Endometrial microvascular endothelial cells (primary cell): ENCODE data around the gene TTC28. TPM values are rescaled to one million over a fixed set of nuclear protein-coding genes. Genes with fewer than 3 reads are reported as not detected.
"Not testable (repeated sequence)": the region's sequence is repeated elsewhere in the genome, so short reads cannot be mapped to it uniquely, and the experiment has no call there.

Experiments used
- in situ Hi-C: cut with HindIII; loops from 2 replicates; pipeline ENCODE4 v1.10.0; 2017; ENCODE audit warnings: low sequenced_read_pairs, low pct_unique_long_range_greater_than_20kb; ENCODE audit errors: inconsistent ontology term
- total RNA-seq: library from RNA; depleted of rRNA; stranded (reverse); fragments of >200 nt; gene quantifications from one replicate; pipeline ENCODE4 v1.2.3, GENCODE V29; 2015; ENCODE audit errors: inconsistent ontology term

The TTC28 gene
- total RNA-seq, 1 donor from 2014 or later: 8.2 TPM

DNA sequence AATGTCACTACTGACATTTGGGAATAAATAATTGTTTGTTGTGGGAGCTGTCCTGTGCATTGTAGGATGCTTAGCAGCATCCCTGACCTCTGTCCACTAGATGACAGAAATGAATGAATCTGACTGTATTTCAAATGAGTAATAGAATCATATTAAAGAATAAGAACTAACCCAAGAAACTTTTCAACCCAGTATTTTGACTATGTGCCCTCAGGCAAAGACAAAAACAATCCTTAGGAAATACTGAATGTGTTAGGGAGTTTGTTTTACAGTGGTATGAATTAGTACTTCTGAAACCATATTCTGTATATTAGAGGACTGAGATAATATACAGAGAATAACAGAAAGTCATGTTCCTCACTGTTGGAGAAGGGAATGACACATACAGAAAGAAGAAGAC lies 439.7 kb downstream of the TTC28 start:
- in situ Hi-C loops: no loop called here

DNA sequence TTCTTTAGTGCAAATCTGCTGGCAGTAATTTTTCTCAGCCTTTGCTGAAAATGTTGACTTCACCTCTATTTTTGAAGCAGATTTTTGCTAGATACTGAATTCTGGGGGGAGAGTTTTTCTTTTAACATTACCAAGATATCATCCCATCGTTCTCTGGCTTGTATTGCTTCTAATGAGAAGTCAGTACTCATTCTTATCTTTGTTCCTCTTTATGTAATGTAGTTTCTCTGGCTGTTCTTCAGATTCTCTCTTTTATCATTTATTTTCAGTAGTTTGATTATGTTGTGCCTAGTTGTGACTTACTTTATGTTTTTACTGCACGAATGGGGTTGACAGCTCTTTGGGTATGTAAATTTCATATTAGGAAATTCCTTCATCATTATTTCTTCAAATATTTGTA lies 441.9 kb downstream of the TTC28 start:
- in situ Hi-C loops: no loop called here

DNA sequence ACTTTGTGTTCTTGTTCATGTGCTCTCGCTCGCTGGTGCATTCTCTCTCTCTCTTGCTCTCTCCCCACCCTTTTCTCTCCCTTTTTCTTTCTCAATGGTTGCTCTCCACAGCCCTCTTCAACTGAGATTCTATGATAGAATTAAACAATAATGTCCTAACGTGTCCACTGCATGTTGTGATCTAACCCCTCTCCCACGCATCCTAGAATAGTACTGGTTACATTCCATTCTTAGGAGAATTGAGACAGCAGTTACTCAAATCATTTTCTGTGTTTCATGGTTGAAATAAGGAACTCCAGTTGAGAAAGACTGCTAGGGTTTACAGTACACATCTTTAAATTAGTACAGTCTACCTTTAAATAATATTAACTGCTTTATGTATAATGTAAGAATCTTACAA lies 442.5 kb downstream of the TTC28 start:
- in situ Hi-C loops: no loop called here

DNA sequence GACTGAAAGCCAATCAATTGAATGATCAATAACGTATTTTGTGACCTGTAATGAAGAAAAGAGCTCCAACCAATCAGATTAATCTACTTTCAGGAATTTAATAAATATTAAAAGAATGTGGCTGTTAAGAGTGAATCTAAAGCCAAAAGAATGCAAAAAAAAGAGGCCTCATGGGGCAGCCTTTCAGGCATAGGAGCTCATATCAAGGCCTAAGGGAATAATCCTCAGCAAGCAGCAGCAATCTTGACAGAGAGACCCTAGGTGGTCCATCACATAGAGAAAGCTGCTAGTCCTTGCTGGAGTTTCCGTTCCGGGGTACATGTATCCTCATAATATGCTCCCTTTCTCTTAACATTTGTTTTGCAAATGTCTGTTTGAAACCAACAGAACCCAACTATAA lies 447.4 kb downstream of the TTC28 start:
- in situ Hi-C loops: no loop called here

DNA sequence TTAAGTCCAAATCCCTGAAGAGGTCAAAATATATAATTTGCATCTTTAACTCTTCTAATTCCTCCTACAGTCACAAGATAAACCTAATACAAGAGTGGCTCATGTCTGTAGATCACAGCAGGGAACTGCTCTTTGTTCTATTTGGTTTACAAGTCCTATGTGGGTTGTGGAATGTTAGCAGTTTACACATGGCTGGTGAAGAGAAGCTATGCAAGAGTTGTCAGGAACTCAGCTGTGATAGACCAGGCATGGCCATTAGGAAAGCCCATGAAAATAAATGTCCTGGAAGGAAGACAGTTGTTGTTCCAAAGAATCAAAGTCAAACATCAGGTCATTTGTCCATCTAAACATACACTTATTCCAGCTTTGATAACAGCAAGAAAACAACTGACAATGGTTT lies 448.2 kb downstream of the TTC28 start:
- in situ Hi-C loops: no loop called here

DNA sequence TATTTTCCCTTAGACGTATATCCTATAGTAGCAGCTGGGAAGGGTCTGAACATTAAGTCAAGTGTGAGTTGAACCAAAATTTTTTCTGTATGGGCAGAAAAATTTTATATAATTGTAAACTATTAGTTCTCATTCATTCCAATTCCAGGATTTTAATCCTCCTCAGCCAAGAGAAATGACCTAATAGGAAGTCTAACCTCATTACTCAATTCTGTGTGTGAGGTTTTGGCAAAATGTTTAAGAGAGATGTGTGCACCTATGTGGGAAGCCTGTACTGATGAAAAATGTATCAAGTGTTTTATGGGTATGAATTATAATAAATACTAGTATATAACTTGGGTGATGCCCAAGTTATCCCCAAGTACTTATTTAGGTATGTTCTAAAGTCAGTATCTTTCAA lies 449.0 kb downstream of the TTC28 start:
- in situ Hi-C loops: no loop called here

DNA sequence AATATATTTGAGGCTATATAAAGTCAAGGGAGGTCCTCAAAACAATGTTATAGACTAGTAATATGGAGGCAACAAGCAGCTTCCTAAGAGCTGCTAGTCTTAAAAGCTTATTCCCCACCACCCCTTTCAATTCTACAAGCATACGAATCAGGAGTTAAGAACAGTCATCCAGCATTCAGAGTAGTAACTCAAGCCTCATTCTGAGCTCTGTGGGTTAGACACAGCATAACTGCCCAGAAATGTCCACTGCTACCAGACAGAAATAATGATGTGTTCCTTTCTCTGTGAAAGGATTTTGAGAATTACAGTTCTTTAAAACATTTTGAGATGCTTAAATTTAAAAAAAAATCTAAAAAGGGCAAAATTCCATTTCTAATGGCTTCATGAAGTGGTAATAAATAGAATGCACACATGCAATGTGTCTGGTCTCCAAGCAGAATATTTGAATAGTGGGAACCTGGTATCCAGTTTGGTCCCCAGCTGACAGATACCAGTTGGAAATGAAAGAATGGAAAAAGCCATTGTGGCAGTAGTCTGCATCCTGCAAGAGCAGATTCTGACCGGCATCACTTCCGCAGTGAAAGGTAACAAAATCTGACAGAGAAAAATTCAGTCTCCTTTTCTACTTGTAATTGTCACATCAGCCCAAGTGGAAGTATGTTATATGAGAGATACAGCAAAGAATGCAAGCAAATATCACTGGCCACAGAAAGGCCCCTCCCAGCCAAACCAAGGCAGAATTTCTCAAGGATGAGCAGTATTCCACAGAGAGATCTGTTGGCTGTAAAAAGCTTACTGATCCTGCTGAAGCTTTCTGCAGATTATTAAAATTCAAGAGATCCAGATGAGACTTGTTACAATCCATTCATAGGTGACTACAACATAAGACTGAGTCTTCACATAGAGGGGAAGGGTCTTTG lies 449.8 kb downstream of the TTC28 start:
- in situ Hi-C loops: no loop called here

DNA sequence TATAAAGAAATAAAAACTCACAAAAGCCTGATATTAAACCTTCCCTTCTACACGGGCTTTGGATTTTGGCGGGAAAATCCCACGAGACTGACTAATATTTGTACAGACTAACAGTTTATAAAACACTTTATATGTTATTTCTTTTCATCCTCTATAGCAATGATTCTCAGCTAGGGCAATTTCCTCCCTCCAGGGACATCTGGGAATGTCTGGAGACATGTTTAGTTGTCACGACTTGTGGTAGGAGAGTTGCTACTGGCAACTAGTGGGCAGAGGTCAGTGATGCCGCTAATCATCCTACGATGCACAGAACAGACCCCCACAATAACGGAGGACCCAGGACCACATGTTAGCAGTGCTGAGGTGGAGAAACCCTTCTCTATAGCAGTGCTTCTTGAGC lies 455.8 kb downstream of the TTC28 start:
- in situ Hi-C loops: no loop called here

DNA sequence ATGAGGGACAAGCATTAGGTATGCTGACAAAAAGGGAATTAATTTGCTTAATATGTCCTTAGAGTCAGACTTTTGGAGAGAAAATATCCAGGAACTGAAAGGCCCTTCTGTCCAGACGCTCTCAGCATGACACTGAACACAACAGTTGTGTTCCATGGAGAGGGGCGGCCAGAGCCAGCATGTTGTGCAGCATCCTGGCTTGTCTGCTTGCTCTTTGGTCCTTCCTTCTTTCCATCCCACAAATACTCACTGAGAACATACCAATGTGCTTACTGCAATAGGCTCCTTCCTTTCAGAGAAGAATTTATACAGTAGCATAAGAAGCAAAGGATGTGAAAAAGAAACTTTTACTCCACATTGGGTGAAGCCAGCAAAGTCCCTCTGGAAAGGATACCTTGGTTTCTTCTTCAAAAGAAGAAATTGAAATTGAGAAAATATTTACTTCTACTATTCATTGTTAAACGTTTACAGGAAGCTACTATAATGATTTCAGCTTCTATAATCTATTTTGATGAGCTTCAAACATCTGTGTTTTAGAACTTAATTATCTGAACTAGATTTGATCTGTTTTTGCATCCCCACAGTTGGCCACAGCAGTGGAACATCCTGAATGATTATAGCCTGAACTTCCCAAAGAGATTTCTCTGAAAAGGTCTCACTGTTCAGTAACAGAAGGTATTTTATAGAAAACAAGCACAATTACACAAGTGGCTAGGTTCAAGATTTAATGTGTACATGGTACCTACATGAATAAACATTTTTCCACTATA lies 456.5 kb downstream of the TTC28 start:
- in situ Hi-C loops: no loop called here

DNA sequence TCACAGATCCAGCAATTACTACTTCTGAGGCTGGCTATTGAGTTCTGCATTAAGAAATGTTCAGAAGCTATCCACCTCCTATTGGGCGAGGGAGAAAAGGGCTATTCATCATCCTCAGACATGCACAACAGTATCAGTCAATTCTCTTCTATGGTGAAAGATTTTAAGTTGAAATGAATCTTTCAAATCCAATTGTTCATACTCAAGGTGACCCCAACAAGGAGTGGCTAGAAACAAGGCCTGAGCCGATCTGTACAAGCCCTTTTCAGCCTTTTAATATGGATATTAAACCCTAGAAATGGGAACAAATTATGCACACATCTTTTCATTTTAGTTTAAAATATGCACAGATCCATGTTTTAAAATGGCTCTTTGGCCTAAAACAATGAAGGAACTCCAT lies 457.1 kb downstream of the TTC28 start:
- in situ Hi-C loops: no loop called here

DNA sequence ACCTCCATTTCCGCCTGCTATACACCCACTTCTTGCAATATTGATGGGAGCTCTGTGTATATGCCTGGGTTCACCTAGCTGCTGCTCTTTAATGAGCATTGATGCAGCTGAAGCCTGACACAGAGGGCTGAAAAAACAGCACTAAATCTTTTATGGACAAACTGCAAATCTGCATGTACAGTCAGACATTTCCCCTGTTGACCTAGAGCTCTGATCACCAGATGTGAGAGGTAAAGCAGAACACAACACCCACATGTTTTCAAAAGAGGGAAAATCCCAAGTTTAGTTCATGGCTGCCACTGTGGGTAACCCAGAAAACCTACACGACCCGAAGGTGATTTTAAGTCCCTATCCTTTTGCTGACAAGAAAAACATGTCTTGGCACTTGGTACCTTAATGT lies 457.6 kb downstream of the TTC28 start:
- in situ Hi-C loops: no loop called here

DNA sequence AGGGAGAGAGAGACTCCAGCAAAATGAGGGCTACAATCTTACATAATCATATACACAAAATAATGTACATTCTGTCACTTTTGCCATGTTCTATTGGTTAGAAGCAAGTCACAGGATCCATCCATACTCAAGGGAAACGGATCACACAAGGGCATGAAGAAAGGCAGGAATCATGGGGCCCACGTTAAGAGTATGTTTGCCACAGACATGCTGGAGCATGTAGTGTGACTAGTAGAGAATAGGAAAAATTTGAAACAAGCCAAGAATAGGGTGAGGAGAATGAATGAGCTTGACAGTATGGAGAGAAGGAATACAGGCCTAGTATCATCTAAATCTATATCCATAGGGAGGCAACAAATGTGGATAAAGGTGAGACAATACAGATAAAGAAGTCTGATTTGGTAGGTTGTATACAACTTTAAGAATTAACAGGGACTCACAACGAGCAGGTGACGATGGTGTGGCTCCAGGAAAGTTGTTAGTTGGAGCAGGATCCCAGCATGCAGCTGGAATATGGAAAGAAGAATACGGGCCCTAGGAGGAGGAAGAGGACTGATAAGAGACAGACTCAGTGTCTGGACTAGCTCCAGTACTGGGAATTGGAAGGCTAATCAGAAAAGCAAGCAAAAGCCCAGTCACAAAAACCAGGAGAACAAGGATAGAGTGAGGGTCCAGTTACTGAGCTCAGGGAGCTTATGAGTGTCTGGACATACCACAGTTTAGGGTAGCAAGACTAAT lies 458.8 kb downstream of the TTC28 start:
- in situ Hi-C loops: no loop called here

DNA sequence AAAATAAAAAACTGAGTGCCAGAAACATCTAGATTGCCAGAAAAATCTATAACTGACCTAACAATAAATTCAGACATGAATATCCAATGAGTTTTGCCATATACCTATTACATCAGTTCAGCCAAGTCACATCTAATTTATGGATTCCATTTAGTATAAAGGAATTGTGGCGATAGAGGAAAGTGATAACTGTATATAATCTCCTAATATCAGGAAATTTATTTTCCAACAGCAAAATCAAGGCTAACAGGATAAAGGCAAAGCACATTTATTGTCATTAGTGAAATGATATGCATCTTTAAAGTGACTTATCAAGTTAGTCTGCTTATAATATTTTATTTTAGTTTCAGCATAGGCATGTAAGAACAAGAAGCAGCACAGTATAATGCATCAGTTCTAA lies 462.4 kb downstream of the TTC28 start:
- in situ Hi-C loops: no loop called here

DNA sequence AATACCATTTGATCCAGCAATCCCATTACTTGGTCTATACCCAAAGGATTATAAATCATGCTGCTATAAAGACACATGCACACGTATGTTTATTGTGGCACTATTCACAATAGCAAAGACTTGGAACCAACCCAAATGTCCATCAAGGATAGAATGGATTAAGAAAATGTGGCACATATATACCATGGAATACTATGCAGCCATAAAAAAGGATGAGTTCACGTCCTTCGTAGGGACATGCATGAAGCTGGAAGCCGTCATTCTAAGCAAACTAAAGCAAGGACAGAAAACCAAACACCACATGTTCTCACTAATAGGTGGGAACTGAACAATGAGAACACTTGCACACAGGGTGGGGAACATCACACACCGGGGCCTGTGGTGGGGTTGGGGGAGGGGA lies 464.9 kb downstream of the TTC28 start:
- in situ Hi-C loops: not testable (repeated sequence)

DNA sequence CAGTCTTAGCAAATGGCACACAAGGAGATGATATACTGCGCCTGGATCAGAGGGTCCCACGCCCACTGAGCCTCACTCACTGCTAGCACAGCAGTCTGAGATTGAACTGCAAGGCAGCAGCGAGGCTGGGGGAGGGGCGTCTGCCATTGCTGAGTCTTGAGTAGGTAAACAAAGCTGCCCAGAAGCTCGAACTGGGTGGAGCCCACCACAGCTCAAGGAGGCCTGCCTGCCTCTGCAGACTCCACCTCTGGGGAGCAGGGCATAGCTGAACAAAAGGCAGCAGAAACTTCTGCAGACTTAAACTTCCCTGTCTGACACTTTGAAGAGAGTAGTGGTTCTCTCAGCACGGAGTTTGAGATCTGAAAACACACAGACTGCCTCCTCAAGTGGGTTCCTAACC lies 470.2 kb downstream of the TTC28 start:
- in situ Hi-C loops: not testable (repeated sequence)

DNA sequence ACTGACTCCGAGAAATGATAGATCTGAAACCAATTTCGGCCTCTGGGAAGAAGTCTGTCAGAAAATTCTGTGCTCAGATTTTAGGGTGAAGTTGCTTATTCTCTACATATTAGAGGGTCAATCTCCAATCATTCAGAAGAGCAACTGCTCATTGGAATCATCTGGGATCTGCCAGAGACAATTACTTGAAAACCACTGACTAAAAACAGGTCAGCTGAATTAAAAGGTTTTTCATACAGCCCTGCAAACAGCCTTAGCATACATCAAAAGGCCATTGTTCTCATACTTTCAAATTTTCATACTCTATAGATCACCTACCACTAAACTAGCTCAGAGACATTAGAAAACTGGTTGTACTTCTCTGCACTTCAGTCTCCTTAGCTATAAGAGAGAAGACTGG lies 470.9 kb downstream of the TTC28 start:
- in situ Hi-C loops: no loop called here

DNA sequence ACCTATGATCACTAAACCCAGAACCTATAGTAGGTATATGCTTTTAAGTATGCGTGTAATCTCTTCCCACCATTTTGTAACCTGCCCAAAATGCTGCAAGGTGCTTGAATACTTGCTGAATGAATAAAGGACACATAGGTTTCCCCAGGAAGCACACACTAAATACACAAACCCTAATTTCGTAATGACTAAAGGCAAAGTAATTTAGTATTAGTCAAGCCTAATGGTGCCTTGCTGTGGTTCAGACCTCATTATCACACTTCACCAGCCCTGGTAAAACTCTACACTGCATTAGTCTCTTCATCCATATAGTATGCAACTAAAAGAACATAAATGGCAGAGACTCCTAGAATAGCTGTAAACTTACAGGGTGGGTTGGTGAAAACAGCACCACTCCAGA lies 471.6 kb downstream of the TTC28 start:
- in situ Hi-C loops: no loop called here

DNA sequence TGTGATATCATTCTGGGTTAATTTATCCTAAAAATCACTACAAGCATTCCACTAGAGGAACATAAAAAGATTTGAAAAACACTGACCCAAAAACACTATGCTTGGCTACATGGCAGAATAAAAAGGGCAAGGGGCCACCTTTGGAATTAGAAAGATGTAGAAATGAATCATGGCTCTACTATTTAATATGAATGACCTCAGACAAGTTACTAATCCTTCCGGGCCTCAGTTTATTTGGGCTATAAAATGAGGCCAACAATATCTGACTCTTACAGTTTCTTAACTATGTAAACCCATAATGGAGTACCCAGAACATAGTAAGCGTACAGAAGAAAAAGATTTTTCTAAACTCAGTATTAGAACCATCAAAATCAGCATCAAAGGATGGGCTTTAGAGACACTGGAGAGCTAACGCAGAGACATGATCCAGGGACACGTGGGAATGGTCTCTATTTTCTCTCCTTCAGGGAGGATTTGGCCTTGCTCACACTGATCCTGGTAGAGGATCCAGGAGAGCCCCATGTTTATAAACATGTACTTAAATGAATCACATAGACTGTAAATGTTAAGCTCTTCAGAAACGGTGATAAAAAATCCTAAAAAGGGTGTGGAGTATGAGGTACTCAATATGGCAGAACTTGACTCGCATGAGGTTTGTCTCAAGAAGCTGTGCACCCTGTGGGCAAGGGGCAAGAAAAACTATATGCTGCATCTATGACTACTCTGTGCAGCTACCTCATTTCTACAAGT lies 472.2 kb downstream of the TTC28 start:
- in situ Hi-C loops: no loop called here

DNA sequence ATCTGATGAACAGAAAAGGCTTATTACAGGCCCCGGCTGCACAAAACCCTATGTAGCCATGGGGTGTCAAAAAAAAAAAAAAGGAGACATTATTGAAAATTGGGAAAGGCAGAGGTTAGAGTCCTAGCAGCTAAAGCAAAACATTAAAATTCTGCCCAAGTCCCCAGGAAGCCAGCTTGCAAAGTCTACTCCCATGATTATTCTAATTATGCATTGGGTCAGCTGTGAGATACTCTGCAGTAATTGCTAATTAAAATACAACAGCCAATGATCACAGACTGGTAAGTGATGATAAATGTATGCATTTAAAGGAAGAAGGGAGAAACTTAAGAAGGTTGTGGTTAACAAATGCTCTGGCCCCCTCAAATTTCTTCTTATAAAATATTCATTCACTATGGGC lies 473.7 kb downstream of the TTC28 start:
- in situ Hi-C loops: no loop called here
